SK-N-MC (cell line): ENCODE measurements around the gene PHRF1.
"Not testable (repeated sequence)": the region's sequence is repeated elsewhere in the genome, so short reads cannot be mapped to it uniquely, and the experiment has no call there.

Source experiments
- DNase-seq: peaks from one replicate; pipeline ENCODE4 v3.0.0-alpha.2; 2011; ENCODE audit warnings: low read depth, low spot score
- H3K27ac ChIP-seq: fragments of 200-600 bp; sonication (generic); 2 replicates; pipeline ENCODE4 v1.5.1; 2016; ENCODE audit warnings: mixed run types
- H3K36me3 ChIP-seq: fragments of 200-600 bp; sonication (generic); 2 replicates; pipeline ENCODE4 v1.6.1; 2017; ENCODE audit warnings: antibody characterized with exemption, low read length, mixed read lengths; ENCODE audit not compliant: insufficient read depth
- H3K4me3 ChIP-seq: fragments of 200-600 bp; sonication (generic); 2 replicates; pipeline ENCODE4 v1.5.1; 2016
- H3K9ac ChIP-seq: fragments of 200-600 bp; sonication (generic); 2 replicates; pipeline ENCODE4 v1.8.0; 2017; ENCODE audit warnings: mixed run types, mixed read lengths; ENCODE audit not compliant: insufficient read length
- H3K9me3 ChIP-seq: fragments of 200-600 bp; sonication (generic); 2 replicates; pipeline ENCODE4 v1.6.1; 2017; ENCODE audit warnings: low read depth, mild to moderate bottlenecking, antibody characterized with exemption, low read length, moderate library complexity, mixed read lengths
- EZH2 ChIP-seq: fragments of 200-600 bp; sonication (generic); IDR thresholded peaks from one replicate; pipeline ENCODE4 v1.6.1; 2017; ENCODE audit warnings: antibody characterized with exemption
- FOXP2 ChIP-seq: optimal IDR thresholded peaks from 2 replicates; pipeline ENCODE3; 2011; ENCODE audit warnings: mild to moderate bottlenecking, moderate library complexity; ENCODE audit not compliant: insufficient read depth; ENCODE audit errors: extremely low read length, control extremely low read depth
- POLR2AphosphoS5 ChIP-seq: IDR thresholded peaks from 2 replicates; pipeline ENCODE4 v1.6.1; 2012; ENCODE audit warnings: mild to moderate bottlenecking, low read depth, low read length, borderline replicate concordance

The PHRF1 gene

GRCh38 chr11:650482-650881, 74.2 kb downstream of the PHRF1 start:
- no peak for DNase-seq
- TF ChIP-seq EZH2 (no peak), POLR2AphosphoS5 (no peak), FOXP2 (no peak)
- H3K36me3 ChIP-seq, result peaks cover 33% of the 10 kb centered on the region
- H3K9ac ChIP-seq, result no peak overlapping the region
- no peak overlapping the region for H3K4me3 ChIP-seq
- H3K9me3 ChIP-seq, result no peaks in the 10 kb centered on the region
- H3K27ac ChIP-seq, result no peak overlapping the region

- H3K9me3 ChIP-seq, DNase-seq, H3K9ac ChIP-seq, H3K27ac ChIP-seq, H3K4me3 ChIP-seq: not testable (repeated sequence)
- peaks cover 36% of the 10 kb centered on the region for H3K36me3 ChIP-seq
These were observed 76.9 kb downstream of the PHRF1 start for GRCh38 chr11:653136-653535.

GRCh38 chr11:653837-654236, 77.6 kb downstream of the PHRF1 start:
- Histone ChIP-seq H3K9ac (no peak overlapping the region), H3K4me3 (no peak overlapping the region), H3K27ac (no peak overlapping the region), H3K9me3 (no peaks in the 10 kb centered on the region), H3K36me3 (peaks cover 36% of the 10 kb centered on the region)
- DNase-seq, result no peak
- no peak for TF ChIP-seq FOXP2
- no peak for TF ChIP-seq POLR2AphosphoS5
- no peak for TF ChIP-seq EZH2

- H3K4me3 ChIP-seq, H3K9me3 ChIP-seq, H3K9ac ChIP-seq, DNase-seq, H3K27ac ChIP-seq: not testable (repeated sequence)
- peaks cover 40% of the 10 kb centered on the region for H3K36me3 ChIP-seq
These were observed 78.2 kb downstream of the PHRF1 start for GRCh38 chr11:654444-654843.

- H3K27ac ChIP-seq, result no peak overlapping the region
- DNase-seq, result no peak
- no peak overlapping the region for H3K9ac ChIP-seq
- H3K9me3 ChIP-seq, result no peaks in the 10 kb centered on the region
- TF ChIP-seq FOXP2 (no peak), POLR2AphosphoS5 (no peak), EZH2 (no peak)
- no peak overlapping the region for H3K4me3 ChIP-seq
- H3K36me3 ChIP-seq, result peaks cover 41% of the 10 kb centered on the region
These were observed 78.9 kb downstream of the PHRF1 start for GRCh38 chr11:655036-655726.

- H3K9me3 ChIP-seq, result no peaks in the 10 kb centered on the region
- H3K9ac ChIP-seq, result no peak overlapping the region
- no peak overlapping the region for H3K27ac ChIP-seq
- TF ChIP-seq FOXP2 (no peak), POLR2AphosphoS5 (no peak), EZH2 (no peak)
- H3K36me3 ChIP-seq, result peaks cover 43% of the 10 kb centered on the region
- no peak for DNase-seq
- H3K4me3 ChIP-seq, result no peak overlapping the region
These were observed 80.2 kb downstream of the PHRF1 start for GRCh38 chr11:656426-656825.

- peaks cover 39% of the 10 kb centered on the region for H3K36me3 ChIP-seq
- no peaks in the 10 kb centered on the region for H3K9me3 ChIP-seq
- H3K4me3 ChIP-seq, result no peak overlapping the region
- no peak overlapping the region for H3K27ac ChIP-seq
- no peak overlapping the region for H3K9ac ChIP-seq
- no peak for DNase-seq
- TF ChIP-seq POLR2AphosphoS5, result no peak
- no peak for TF ChIP-seq EZH2
- TF ChIP-seq FOXP2, result no peak
These were observed 80.6 kb downstream of the PHRF1 start for GRCh38 chr11:656866-657265.

GRCh38 chr11:657691-658126, 81.4 kb downstream of the PHRF1 start:
- H3K36me3 ChIP-seq, result peaks cover 36% of the 10 kb centered on the region; the same call in 1 of the 2 replicates
- DNase-seq, result no peak

GRCh38 chr11:659532-660085, 83.3 kb downstream of the PHRF1 start:
- peaks cover 38% of the 10 kb centered on the region for H3K36me3 ChIP-seq
- no peak overlapping the region for H3K4me3 ChIP-seq
- H3K9ac ChIP-seq, result no peak overlapping the region
- no peaks in the 10 kb centered on the region for H3K9me3 ChIP-seq
- H3K27ac ChIP-seq, result no peak overlapping the region
- no peak for DNase-seq
- TF ChIP-seq POLR2AphosphoS5, result no peak
- no peak for TF ChIP-seq EZH2
- TF ChIP-seq FOXP2, result no peak

More at GRCh38 chr11:657691-658126, 81.4 kb downstream of the PHRF1 start:
- Histone ChIP-seq H3K9me3 (no peaks in the 10 kb centered on the region), H3K4me3 (no peak overlapping the region), H3K27ac (no peak overlapping the region), H3K9ac (no peak overlapping the region)
- TF ChIP-seq FOXP2, result no peak
